ENCODE results near the gene TMC6. TPM values are rescaled to one million over a fixed set of nuclear protein-coding genes. Genes with fewer than 3 reads are reported as not detected.
A peak's percentile ranks its signal among the peaks of the same experiment; 100 is the strongest.

Gene TMC6
- total RNA-seq, 2 donors from 2014 or later, result 36.1 to 65.2 TPM

- 83% methylated on average over 22 of the region's 31 CpGs for WGBS
Measured at GRCh38 chr17:78170692-78171590, 42.4 kb upstream of the TMC6 start.

DNA sequence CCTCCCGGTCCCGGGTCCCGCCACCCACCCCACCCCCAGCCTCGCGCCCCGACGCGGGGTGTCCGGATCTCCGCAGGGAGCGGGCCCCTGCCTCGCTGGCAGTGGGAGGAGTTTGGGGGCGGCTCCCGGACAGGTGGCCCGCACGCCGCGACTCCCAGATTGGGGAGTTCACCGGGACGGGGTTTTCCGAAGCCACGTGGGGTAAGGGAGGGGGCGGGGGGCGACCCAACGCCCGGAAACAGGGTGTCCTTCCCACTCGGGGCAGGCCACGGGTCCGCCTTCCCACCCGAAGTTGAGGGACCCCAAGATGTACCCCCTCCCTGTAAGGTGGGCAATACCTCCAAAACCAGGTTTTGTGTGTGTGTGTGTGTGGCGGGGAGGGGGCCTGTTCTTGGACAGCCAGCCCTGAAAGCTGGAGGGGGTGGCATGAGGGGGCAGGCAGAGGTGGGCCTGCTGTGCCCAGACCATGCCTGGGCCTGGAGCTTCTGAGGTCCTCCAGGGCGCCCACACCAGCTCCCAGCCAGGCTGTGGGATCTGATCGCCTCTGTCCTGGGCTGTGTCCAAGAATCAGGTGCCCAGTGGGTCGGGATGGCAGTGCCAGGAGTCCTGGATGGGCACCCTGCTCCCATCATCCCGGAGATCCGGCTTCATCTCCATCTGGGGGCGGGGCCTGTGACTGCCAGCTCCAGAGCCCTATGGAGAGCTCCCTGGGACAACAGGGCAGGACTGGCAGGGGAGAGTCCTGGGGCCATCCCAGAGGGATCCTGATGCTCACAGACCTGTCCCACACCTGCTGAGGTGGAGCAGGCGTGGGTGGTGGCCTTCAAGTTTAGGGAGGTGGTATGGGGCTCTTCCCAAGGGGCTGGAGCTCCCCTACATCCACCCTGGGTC lies 40.6 kb upstream of the TMC6 start:
- Histone ChIP-seq H3K9me3 (no peaks in the 10 kb centered on the region), H3K4me1 (replicated peaks) (peaks cover 13% of the 10 kb centered on the region), H3K27me3 (replicated peaks; ENCODE audit: insufficient read depth) (no peaks in the 10 kb centered on the region), H3K36me3 (peaks cover 0 to 6% of the 10 kb centered on the region in 2 donors), H3K27ac (peak overlapping the region; percentile 91 to 95), H3K4me3 (peak overlapping the region; percentile 85 to 97)
- intact Hi-C loops (cut with DNase I), result no loop called here
- peak; percentile 82 for DNase-seq (ENCODE audit: low spot score)
- WGBS, result 8% methylated on average over 29 of the region's 38 CpGs
- TF ChIP-seq POLR2A (IDR thresholded peaks at IDR 0.05) (no peak), POLR2AphosphoS5 (IDR thresholded peaks at IDR 0.05) (peak; percentile 34), CTCF (IDR thresholded peaks at IDR 0.05) (no peak)

More at GRCh38 chr17:78170692-78171590, 42.4 kb upstream of the TMC6 start:
- Histone ChIP-seq H3K27me3 (replicated peaks; ENCODE audit: insufficient read depth) (no peaks in the 10 kb centered on the region), H3K27ac (peak overlapping the region in 1 of 2 donors; percentile 95), H3K4me1 (replicated peaks) (peaks cover 16% of the 10 kb centered on the region), H3K36me3 (peaks cover 0 to 6% of the 10 kb centered on the region in 2 donors), H3K4me3 (no peak overlapping the region), H3K9me3 (no peaks in the 10 kb centered on the region)
- DNase-seq (ENCODE audit: low spot score), result no peak
- TF ChIP-seq POLR2A (IDR thresholded peaks at IDR 0.05), result no peak
- TF ChIP-seq POLR2AphosphoS5 (IDR thresholded peaks at IDR 0.05), result no peak
- no peak for TF ChIP-seq CTCF (IDR thresholded peaks at IDR 0.05)
- intact Hi-C loops (cut with DNase I), result loop anchor here (10.0 kb wide), 1 partner anchor 126 kb away; no protein-coding TSS in a partner anchor

- peak within 1 kb of the TSS; percentile 85 to 97 for H3K4me3 ChIP-seq
- H3K27me3 ChIP-seq (replicated peaks; ENCODE audit: insufficient read depth), result no peaks in the 10 kb centered on the region
- H3K36me3 ChIP-seq, result peaks cover 0 to 6% of the 10 kb centered on the region in 2 donors
- H3K4me1 ChIP-seq (replicated peaks), result peaks cover 16% of the 10 kb centered on the region
- 0% methylated on average over 58 of the region's 84 CpGs for WGBS
- intact Hi-C loops (cut with DNase I), result no loop called here
- H3K27ac ChIP-seq, result peak within 1 kb of the TSS; percentile 91 to 95
- DNase-seq (ENCODE audit: low spot score), result peak; percentile 82
- TF ChIP-seq CTCF (IDR thresholded peaks at IDR 0.05), result no peak
- TF ChIP-seq POLR2A (IDR thresholded peaks at IDR 0.05), result peak; percentile 95
- TF ChIP-seq POLR2AphosphoS5 (IDR thresholded peaks at IDR 0.05), result no peak
- no peaks in the 10 kb centered on the region for H3K9me3 ChIP-seq
Measured at GRCh38 chr17:78168242-78168902, 39.8 kb upstream of the TMC6 start, which contains the start of gene SYNGR2. Gene SYNGR2, plus strand, starts transcription at chr17:78168581. Its CDS starts 36 bp downstream, at chr17:78168617.

- peaks cover 5% of the 10 kb centered on the region for H3K4me1 ChIP-seq (replicated peaks)
- H3K9me3 ChIP-seq, result no peaks in the 10 kb centered on the region
- H3K27ac ChIP-seq, result no peak overlapping the region
- H3K4me3 ChIP-seq, result no peak overlapping the region
- 55% methylated on average over 6 of the region's 6 CpGs for WGBS
- no peak for TF ChIP-seq POLR2A (IDR thresholded peaks at IDR 0.05)
- no peak for TF ChIP-seq POLR2AphosphoS5 (IDR thresholded peaks at IDR 0.05)
- no peaks in the 10 kb centered on the region for H3K27me3 ChIP-seq (replicated peaks; ENCODE audit: insufficient read depth)
- no peaks in the 10 kb centered on the region for H3K36me3 ChIP-seq
- intact Hi-C loops (cut with DNase I), result no loop called here
- no peak for DNase-seq (ENCODE audit: low spot score)
Measured at GRCh38 chr17:78166416-78166815, 37.9 kb upstream of the TMC6 start.
